NT2/D1 (cell line): Measurements from ENCODE around the gene RAB8A.

Experiments
- DNase-seq: peaks from one replicate; pipeline ENCODE4 v3.0.0-alpha.2; 2011; ENCODE audit warnings: low read depth, low spot score
- H3K27me3 ChIP-seq: 2 replicates; pipeline ENCODE4 v1.6.0; 2011; ENCODE audit warnings: mild to moderate bottlenecking; ENCODE audit not compliant: insufficient read length, insufficient read depth
- H3K36me3 ChIP-seq: 2 replicates; pipeline ENCODE4 v1.6.1; 2011; ENCODE audit warnings: mild to moderate bottlenecking, low read length, mixed read lengths; ENCODE audit not compliant: insufficient read depth, insufficient read length
- H3K4me1 ChIP-seq: 2 replicates; pipeline ENCODE4 v1.5.1; 2011; ENCODE audit not compliant: insufficient read depth, insufficient read length
- H3K4me3 ChIP-seq: 2 replicates; pipeline ENCODE4 v1.5.1; 2011; ENCODE audit warnings: low read depth; ENCODE audit not compliant: insufficient read length
- H3K9ac ChIP-seq: 2 replicates; pipeline ENCODE4 v1.6.0; 2011; ENCODE audit warnings: low read depth; ENCODE audit not compliant: insufficient read length
- H3K9me3 ChIP-seq: 2 replicates; pipeline ENCODE4 v1.5.1; 2011; ENCODE audit warnings: mild to moderate bottlenecking, low read length; ENCODE audit not compliant: insufficient read depth
- SUZ12 ChIP-seq: IDR thresholded peaks from 2 replicates; pipeline ENCODE4 v1.6.1; 2011; ENCODE audit not compliant: insufficient read length, insufficient read depth; ENCODE audit errors: extremely low read depth
- YY1 ChIP-seq: IDR thresholded peaks from 2 replicates; pipeline ENCODE4 v1.6.1; 2011; ENCODE audit not compliant: insufficient read length, insufficient read depth
- ZNF274 ChIP-seq: IDR thresholded peaks from 2 replicates; pipeline ENCODE4 v1.6.1; 2011; ENCODE audit warnings: mild to moderate bottlenecking, low read depth, low read length

The RAB8A gene

GRCh38 chr19:16127080-16127479 lies 15.4 kb downstream of the RAB8A start:
- no peaks in the 10 kb centered on the region for H3K4me1 ChIP-seq
- H3K9ac ChIP-seq = no peak overlapping the region
- no peak for TF ChIP-seq SUZ12
- no peak for TF ChIP-seq ZNF274
- TF ChIP-seq YY1 = no peak
- H3K27me3 ChIP-seq = no peaks in the 10 kb centered on the region
- DNase-seq = no peak
- no peaks in the 10 kb centered on the region for H3K9me3 ChIP-seq
- H3K36me3 ChIP-seq = peaks cover 99% of the 10 kb centered on the region
- H3K4me3 ChIP-seq = no peak overlapping the region

- H3K9ac ChIP-seq = no peak overlapping the region
These were observed 16.2 kb downstream of the RAB8A start for GRCh38 chr19:16127776-16128371.

GRCh38 chr19:16131648-16132047 lies 20.0 kb downstream of the RAB8A start:
- H3K36me3 ChIP-seq = peaks cover 80% of the 10 kb centered on the region
- TF ChIP-seq YY1 (no peak), ZNF274 (no peak), SUZ12 (no peak)
- no peaks in the 10 kb centered on the region for H3K27me3 ChIP-seq
- no peaks in the 10 kb centered on the region for H3K4me1 ChIP-seq
- no peak overlapping the region for H3K4me3 ChIP-seq
- H3K9me3 ChIP-seq = no peaks in the 10 kb centered on the region
- DNase-seq = no peak
- H3K9ac ChIP-seq = no peak overlapping the region

More at GRCh38 chr19:16127776-16128371, 16.2 kb downstream of the RAB8A start:
- Histone ChIP-seq H3K4me3 (no peak overlapping the region), H3K4me1 (no peaks in the 10 kb centered on the region), H3K9me3 (no peaks in the 10 kb centered on the region), H3K27me3 (no peaks in the 10 kb centered on the region), H3K36me3 (peaks cover 99% of the 10 kb centered on the region)
- TF ChIP-seq ZNF274 = no peak
- TF ChIP-seq YY1 = no peak
- TF ChIP-seq SUZ12 = no peak
- no peak for DNase-seq

GRCh38 chr19:16133818-16134217 lies 22.1 kb downstream of the RAB8A start:
- Histone ChIP-seq H3K27me3 (no peaks in the 10 kb centered on the region), H3K4me1 (no peaks in the 10 kb centered on the region), H3K36me3 (peaks cover 59% of the 10 kb centered on the region), H3K9ac (no peak overlapping the region), H3K4me3 (no peak overlapping the region), H3K9me3 (no peaks in the 10 kb centered on the region)
- no peak for DNase-seq
- TF ChIP-seq YY1 (no peak), ZNF274 (no peak), SUZ12 (no peak)

- TF ChIP-seq ZNF274 (no peak), YY1 (no peak), SUZ12 (no peak)
- Histone ChIP-seq H3K9me3 (no peaks in the 10 kb centered on the region), H3K4me3 (no peak overlapping the region), H3K36me3 (peaks cover 52% of the 10 kb centered on the region), H3K27me3 (no peaks in the 10 kb centered on the region), H3K9ac (no peak overlapping the region), H3K4me1 (no peaks in the 10 kb centered on the region)
- DNase-seq = no peak
These were observed 22.8 kb downstream of the RAB8A start for GRCh38 chr19:16134510-16134909.

GRCh38 chr19:16135430-16136127 lies 23.9 kb downstream of the RAB8A start:
- Histone ChIP-seq H3K9ac (no peak overlapping the region), H3K36me3 (peaks cover 42% of the 10 kb centered on the region), H3K27me3 (no peaks in the 10 kb centered on the region), H3K4me3 (no peak overlapping the region), H3K9me3 (no peaks in the 10 kb centered on the region), H3K4me1 (no peaks in the 10 kb centered on the region)
- no peak for DNase-seq
- no peak for TF ChIP-seq ZNF274
- TF ChIP-seq SUZ12 = no peak
- TF ChIP-seq YY1 = no peak

- Histone ChIP-seq H3K9me3 (no peaks in the 10 kb centered on the region), H3K27me3 (no peaks in the 10 kb centered on the region), H3K4me1 (no peaks in the 10 kb centered on the region), H3K9ac (no peak overlapping the region), H3K36me3 (peaks cover 34% of the 10 kb centered on the region), H3K4me3 (no peak overlapping the region)
- DNase-seq = no peak
- TF ChIP-seq YY1 (no peak), ZNF274 (no peak), SUZ12 (no peak)
These were observed 24.7 kb downstream of the RAB8A start for GRCh38 chr19:16136185-16136999.
